Hippocampal formation (tissue), 2 donors: ENCODE data around the gene IRS1.

Experiments used
- DNase-seq, 2 donors: peaks; one replicate each; lab custom pipeline; 2025; lab: John Stamatoyannopoulos, UW

IRS1 gene

DNA sequence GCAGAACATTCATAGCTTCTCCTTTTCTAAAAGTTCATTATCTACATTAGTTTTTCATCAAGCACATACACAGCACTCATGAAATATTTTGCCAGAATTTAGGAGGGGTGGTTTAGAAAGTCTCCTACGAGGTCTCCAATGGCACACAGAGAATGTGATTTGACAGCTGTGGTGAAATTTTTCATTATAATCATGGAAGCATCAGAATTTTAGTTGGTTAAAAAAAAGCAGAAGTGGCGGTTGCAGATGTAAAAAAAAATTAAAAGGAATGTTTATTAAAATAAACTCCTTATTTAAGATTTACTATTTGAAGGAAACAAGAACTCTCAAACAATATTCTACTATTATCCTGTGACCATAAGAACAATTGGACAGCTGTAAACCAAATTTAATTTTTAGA, 25.4 kb upstream of the IRS1 start:
- no peak for DNase-seq

DNA sequence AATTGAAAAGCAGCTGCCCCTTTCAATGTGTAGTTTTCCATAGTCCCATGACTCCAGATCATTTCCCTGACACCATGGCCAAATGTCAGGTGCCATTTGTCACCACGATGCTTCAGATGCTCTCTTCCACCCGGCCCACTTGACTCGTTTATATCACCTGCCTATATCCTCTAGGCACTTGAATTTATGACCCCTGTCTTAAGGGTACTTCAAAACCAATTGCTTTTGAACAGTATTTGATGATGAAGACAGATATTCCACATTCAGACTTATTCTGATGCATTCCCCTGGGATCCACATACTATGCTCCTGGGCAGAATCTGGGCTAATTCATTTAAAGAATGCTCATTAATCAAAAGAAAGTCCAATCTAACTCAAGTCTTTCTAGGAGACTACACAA, 19.3 kb upstream of the IRS1 start:
- DNase-seq, result no peak

DNA sequence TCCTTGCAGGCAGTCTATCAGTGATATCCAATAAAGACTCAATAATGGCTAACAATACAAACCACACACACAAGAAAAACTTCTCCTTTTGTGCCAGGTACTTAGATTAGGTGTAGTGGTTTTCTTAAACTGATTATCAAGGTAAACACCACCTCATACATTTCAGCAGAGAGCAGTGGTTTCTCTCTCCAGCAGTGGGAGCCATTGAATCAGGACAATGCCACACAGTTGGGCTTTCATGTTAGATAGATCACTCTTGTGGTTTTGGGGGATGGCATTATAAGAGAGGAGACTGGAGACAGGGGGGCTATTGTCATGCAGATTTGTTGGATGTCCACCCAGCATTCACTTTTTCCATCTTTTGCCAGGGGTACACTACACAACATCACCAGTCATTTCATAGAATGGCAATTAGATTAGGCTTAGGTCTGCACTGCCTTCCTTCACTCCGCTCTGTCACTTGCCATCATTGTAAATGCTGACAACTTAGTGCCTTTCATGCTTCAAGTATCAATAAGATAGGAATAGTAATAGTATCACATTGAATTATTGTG, 13.6 kb upstream of the IRS1 start:
- no peak for DNase-seq

DNA sequence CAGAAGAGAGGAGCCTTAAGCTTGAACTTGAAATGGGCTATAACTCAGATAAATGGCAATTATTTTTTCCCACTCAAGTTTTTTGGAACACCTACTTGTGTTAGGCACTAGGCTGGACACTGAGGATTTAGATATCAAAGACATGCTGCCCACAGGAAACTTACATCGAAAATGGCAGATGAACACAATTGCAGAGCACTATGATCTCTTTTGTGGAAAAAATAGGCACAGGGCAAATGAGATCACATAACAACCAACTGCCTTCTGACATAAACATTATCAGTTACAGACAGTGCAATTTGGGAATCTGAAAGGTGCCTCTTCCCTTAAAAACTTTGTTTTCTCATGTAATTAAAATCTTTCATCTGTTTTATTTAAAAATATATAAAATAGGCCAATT, 3.8 kb upstream of the IRS1 start:
- no peak for DNase-seq

DNA sequence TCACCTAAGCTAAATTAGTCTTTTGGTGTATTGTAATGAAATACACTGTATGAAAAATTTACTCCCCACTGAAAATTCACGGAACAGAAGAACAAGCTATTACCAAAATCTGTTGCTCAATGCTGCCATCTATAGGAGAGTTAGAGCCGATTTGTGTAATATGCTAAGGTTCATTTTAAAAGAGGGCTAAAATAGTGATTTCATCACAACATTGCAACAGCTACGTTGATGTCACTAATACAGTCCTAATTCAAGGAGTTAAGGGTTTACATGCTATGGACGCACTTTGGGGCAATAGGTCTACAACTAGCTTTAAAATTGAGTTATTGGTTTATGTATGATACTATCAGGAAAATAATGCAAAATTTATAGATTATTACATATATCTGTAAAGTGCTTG, 3.0 kb upstream of the IRS1 start:
- peak in 1 of 2 donors; percentile 79 for DNase-seq

DNA sequence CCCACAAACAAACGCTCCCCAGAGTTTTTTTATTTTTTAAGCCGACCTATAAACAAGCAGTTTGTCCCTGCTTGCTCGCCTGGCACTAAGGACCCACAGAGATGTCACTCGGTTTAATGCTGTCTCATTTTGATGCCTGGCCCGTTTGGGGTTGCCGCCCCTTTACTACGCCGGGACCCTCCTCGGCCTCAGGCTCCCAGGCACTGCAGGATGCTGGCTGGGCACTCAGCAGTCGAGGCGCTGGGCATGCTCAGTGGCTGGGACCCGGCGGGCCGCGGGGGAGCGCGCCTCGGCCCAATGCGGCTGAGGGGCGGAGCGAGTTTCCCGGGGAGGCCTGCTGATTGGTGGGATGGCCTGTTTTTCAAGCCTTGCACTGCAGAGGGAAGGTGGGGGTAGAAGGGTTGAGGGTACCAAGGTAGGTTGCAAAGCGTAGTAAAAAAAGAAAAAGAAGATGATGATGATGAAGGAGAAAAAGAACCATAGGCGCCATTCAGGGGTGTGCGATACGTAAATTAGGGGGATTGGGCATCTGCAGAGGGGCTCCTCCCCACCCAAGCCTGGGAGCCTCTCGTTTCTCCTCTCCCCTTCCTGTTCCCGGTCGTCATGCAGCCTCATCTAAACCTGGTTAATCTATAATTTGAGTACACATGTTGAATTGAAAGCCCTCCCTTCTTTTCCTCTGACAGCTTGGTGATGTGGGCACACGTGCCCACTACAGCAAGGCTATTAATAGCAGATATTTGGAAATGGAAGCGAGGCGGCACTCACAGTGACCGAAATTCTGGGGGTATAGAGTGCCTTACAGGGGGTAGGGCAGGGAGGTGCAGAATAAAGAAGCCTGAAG, 1.5 kb upstream of the IRS1 start:
- peak; percentile 90 to 93 for DNase-seq

DNA sequence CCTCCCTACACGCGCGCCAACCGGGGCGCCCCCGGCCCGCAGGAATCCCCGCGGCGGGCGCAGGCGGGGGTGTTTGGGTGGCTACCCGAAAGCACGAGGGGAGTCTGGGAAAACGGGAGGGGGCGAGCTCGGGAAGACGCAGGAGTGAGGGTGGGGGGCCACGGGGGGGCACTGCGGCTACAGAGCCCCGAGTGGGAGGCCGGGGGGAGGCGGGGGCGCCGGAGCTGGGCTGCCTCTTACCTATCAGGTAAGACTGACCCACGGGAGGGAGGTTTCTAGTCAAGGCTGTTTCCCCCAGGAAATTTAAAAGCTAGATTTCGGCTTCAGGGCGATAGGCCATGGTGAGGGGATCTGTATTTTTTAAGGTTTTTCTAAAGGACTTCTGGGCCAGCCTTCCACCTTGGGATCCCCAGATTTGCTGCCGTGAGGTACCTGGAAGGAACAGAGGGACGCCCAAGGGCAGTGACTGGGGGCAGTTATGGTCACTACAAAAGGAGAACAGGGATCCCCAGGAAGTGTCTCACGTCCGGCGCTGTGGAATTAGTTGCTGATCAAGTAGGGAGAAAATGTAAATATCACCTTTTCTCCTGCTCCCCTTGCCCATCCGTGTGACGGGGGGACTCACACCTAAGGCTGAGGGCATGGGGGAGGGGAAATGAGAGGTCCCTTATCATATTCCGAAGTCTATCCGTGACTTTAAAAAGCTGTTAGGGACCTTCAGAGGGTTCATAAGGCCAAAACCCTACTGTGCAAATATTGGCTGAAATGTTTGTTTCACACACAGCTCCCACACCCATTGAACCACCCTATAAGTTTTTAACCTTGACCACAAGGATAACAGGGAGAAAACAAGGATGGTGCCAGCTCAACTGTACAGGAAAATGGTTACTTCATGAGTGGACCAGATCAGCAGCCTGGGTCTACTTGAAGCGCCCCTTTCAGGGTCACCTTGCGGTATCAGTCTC, 638 bp upstream of the IRS1 start:
- peak in 1 of 2 donors; percentile 34 for DNase-seq

DNA sequence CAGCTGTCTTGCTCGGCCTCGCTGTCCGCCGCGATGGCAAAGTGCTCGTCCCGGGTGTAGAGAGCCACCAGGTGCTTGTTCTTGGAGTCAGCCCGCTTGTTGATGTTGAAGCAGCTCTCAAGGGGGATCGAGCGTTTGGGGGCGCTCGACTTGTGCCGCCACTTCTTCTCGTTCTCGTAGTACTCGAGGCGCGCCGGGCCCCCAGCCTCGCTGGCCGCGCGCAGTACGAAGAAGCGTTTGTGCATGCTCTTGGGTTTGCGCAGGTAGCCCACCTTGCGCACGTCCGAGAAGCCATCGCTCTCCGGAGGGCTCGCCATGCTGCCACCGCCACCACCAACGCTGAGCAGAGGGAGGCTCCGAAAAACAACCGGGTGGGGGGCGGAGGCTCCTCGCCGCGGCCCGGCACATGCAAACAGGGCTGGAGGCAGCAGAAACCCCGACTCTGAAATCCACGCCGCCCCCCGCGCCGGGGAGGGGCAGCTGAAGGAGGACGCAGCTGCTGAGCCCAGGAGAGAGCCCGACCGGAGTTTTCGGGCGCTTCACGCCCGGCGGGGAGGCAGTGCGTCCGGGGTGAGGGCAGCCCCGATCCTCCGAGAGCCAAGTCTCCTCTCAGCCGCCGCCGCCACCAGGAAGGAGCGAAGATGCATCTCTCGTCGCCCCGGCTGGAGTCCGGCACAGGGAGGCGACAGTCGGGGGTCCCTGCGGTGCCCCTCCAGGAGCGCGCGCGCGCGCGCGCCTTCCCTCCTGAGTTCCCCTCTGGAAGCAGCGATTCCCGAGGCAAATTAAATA, 1.0 kb downstream of the IRS1 start:
- peak; percentile 24 to 39 for DNase-seq

DNA sequence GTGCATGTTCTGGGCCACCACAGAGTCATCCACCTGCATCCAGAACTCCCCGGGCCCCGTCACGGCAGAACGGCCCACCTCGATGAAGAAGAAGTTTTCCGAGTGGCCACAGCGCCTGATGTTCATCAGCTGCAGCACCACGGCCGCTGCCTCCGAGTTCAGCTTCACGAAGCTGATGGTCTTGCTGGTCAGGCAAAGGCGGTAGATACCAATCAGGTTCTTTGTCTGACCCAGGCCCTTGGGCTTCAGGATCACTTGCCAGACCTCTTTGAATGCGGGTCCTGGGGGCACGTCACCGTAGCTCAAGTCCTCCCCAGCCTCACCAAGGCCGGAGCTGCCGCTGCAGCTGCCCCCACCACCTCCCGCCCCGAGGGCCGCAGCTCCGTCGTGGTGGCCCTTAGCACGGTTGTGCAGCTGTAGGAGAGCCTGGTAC, 1.6 kb downstream of the IRS1 start:
- DNase-seq, result no peak

DNA sequence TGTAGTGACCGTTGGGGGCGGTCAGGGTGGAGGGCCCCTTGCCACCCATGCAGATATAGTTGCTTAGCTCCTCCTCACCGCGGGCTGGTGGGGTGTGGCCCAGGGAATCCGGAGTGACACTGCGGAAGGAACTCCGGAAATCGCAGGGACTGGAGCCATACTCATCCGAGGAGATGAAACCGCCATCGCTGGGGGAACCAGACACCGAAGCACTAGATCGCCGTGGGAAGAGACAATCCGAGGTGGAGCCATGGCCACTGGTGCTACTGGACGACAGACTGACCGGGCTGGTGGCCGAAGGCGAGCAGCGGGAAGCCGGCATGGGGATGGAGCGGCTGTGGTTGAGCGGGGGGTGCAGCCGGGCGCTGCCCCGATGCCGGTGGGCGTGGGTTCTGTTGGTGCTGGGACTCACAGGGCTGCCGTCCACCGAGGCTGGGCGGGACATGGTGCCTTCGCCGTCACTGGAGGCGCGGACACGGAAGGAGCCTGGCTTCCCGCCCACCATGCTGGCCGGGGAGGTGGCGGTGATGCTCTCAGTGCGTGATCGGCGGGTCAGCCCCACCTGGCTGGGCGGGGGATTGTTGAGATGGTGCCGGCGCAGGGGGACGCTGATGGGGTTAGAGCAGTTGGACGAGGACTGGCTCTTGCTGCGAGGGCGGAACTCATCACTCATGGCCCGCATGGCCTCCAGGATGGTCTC, 2.2 kb downstream of the IRS1 start:
- no peak for DNase-seq

DNA sequence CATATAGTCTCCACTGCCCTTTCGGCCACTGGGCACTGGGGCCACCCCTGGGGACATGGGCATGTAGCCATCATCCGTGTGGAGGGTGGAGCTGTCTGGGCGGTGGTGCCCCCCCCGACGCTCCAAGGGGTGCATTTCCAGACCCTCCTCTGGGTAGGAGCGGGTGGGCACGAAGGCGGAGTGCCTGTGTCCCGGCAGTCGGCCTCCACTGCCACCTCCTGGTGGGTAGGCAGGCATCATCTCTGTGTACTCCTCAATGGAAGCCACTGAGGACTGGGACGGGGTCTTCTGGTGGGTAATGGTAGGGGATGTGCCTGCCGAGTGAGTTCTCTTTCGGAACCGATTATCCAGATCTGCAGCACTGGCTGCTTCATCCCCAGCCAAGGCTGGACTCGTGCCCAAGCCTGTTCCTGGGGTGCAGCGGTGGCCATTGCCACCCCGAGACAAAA, 2.8 kb downstream of the IRS1 start:
- DNase-seq, result no peak

DNA sequence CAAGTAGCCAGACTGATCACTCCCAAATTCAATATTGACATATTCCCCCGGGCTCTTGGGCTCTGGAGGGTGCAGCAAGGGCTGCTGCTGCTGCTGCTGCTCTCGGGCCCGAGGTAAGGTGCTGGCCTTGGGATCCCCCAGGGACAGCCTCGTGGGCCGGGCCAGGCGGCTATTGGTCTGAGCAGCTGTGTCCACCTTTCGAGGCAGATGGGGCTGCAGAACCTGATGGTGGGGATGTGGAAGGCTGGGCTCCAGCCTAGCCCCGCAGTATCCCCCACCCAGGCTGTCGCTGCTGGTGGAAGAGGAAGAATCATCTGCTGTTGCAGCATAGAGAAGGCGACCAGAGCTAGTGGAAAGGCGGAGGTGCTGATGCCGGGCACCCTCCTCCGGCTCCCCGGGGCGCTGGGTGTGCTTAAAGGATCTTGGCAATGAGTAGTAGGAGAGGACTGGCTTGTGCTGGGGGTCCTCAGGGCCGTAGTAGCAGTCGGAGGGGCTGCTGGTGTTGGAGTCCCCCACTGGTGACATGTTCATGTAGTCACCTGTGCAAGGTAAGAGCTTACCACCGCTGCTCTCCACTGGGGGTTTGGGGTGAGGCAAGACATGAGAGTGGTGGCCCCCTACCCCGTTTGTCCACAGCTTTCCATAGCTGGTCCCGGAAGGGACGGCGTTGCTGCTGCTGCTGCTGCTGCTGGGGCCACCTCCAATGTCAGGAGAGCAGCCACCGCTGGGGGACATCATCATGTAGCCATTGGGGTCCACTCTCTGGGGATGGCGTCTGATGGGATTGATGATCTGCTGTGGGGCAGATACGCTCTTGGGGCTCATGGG, 3.4 kb downstream of the IRS1 start:
- DNase-seq, result no peak

DNA sequence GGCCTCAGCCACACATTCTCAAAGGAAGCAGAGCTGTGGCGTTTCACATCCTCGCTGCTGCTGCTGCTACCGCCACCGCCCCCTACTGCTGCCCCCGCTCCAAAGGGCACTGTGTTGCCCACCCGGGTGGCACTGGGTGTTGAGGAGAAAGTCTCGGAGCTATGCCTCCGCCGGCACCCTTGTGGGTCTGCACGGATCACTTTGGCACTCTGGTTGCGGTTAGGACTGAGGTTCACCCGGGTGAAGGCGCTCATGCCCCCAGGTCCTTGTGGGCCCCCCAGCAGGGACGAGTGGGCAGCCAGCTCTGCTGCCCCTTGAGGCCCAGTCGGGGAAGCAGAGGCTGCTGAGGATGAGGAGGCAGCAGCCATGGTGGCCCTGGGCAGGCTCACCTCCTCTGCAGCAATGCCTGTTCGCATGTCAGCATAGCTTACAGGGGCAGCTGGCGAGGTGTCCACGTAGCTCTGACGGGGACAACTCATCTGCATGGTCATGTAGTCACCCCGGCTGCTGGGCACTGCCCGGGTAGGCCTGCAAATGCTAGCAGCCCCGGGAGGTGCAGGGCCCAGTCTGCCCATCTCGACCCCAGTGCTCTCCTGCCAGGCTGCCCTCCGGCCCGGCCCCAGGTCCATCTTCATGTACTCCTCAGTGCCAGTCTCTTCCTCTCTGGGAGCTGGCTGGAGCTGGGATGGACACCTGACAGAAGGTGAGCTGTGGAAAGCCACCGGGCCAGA, 4.2 kb downstream of the IRS1 start:
- no peak for DNase-seq

DNA sequence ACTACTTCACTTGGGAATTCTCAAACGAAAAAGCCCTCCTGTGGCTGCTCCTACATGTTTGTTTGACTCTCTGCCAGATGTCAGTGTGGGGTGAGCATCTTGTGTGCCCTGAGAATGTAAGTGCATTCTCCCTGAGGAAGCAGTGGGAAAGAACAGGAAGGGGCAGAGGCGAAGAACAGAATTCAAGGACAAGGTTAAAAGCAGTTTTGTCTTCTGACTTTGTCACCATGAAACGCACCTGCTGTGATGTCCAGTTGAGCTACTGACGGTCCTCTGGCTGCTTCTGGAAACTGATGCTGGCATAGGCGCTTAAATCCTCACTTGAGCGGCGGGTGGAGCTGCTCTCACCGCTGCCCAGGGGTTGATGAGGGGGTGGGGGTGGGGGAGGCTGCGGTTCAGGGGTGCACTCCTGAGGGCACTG, 4.9 kb downstream of the IRS1 start:
- no peak for DNase-seq

DNA sequence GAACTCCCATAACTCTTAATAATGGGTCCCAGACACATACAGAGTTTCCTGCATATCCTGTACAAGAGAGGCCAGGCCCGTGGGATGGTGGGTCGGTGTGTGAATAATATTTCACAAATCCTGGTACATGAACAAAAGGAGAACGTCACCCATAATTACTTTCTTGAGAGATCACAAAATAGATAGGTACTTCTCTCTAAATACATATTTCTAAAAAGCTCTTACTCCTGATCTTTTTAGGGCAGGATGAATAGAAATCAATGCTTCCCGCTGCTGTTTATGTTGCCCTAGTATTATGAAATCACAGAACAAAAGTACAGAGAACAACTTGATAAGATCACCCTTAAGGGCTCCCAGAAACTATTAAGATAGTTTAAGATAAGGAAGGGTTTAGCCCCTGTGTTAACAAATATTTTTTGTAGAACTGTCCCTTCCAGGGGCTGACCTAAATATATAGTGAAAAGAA, 5.4 kb downstream of the IRS1 start:
- no peak for DNase-seq

DNA sequence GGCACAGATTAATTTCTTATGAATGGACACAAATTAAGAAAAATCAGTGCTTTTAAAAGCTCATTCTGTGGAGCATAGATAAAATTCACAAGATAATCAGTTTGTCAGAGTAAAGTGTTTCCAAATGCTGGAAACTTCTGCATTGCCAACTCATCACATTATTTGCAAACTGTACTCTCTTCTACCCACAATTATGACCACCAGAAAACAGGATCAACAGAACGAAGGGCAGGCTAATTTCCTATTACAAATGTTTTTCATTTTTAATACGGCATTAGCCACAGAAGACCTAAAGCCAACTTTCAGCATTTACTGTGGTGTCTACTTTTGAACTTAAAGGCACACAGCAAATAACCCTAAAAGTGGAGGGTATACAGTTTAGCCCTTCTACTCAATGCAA, 6.0 kb downstream of the IRS1 start:
- DNase-seq, result no peak

DNA sequence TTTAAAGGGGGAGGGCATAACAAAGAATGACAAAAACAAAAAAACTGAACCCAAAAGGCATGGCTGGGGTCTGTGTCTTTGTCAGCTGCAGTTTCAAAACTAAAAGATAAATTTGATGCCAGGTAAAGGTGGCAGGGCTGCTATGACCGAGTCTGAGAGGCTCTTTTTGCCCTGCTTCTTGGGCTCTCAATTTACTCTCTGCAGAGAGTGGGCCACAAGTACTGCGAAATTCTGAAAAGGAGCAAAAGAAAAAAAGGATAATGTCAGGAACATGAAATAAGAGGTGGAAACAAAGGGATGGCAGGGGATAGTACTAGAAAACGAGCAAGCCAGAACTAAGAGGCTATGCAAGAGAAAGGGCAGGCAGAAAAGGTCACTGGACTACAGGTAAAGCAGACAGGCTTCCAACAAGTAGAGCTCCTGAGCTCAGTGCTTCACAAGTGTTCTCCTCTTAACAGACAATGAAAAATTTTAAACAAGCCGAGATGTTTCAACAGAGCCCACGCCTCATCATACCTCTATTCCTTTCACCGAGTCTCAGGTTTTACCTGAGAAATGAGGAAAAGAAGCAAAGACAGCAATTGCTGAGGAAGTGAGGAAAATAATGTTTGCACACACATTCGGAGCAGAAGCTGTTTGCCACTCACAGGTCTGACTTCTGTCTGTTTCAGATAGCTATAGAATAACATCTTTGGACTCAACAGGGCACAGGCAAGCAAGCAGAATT, 7.3 kb downstream of the IRS1 start:
- DNase-seq, result no peak

DNA sequence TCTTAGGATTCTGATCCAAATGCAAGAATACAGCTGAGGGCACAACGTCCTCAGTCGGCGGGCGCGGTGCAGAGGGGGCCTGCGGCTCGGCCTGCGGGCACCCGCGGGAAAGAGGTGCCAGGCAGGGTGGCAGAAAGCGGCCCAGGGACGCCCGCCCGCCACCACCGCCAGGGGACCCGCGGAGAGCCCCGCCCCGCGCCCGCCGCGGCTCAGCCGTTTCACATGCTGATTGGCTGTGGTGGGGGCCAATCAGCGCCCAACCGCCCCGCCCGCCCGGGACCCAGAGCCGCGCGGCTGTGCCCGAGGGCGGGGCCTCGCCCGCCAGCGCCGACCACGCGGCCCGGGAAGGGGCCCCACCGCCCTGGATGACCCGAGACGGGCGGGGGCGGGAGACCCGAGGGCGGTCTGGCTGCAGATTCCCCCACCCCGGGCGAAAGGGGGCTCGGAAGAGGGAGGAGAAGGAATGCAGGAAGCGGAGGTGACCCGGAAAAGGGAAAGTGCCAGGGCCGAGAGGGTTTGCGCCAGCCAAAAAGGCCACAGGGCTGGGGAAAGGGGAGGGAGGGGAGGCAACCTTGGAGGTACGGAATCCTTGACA, 8.0 kb downstream of the IRS1 start:
- DNase-seq, result peak; percentile 75 to 87
